Endothelial cell of umbilical vein (primary cell): Measurements from ENCODE around the gene RBBP4. TPM values are rescaled to one million over a fixed set of nuclear protein-coding genes. Genes with fewer than 3 reads are reported as not detected.

Source experiments
- BruUV-seq: library from RNA; stranded (reverse); fragments of 400-500 nt; replicated peaks from 2 replicates; lab custom pipeline; 2021; lab: Mats Ljungman, UMichigan
- CTCF ChIA-PET: fragments of 300-600, 350-600 bp; sonication (Branson Sonifier 250); formaldehyde crosslinking; loops from one replicate; lab custom pipeline; 2021; ENCODE audit warnings: antibody characterized with exemption, inconsistent platforms; lab: Charles Lee
- POLR2A ChIA-PET: fragments of 300-600, 350-600 bp; sonication (Branson Sonifier 250); formaldehyde crosslinking; loops from one replicate; lab custom pipeline; 2021; ENCODE audit warnings: antibody characterized with exemption, inconsistent platforms; lab: Charles Lee
- DNase-seq: peaks from one replicate; pipeline ENCODE4 v3.0.0-alpha.2; 2011; ENCODE audit warnings: low read depth, low spot score
- FAIRE-seq: peaks from 2 replicates; lab custom pipeline; 2011; peaks lifted over from hg19 to GRCh38; lab: Jason Lieb, UNC
- H2AFZ ChIP-seq: 2 replicates; pipeline ENCODE4 v1.6.0; 2012; ENCODE audit warnings: low read depth, low read length, control low read depth, inconsistent platforms
- H3K27ac ChIP-seq: 2 replicates; pipeline ENCODE4 v1.5.1; 2011; ENCODE audit warnings: low read depth, mild to moderate bottlenecking, control low read depth, low read length, moderate library complexity; ENCODE audit not compliant: insufficient read depth
- H3K27me3 ChIP-seq, 2 experiments: 2 replicates each; pipeline versions ENCODE4 v1.6.0 to v1.6.1; 2011; ENCODE audit warnings: low read length in 2 of 2, mixed read lengths in 1 of 2; ENCODE audit not compliant: control insufficient read depth in 2 of 2, insufficient read depth in 2 of 2
- H3K36me3 ChIP-seq, 2 experiments: 2 replicates in 1 of 2; 3 replicates in 1 of 2; pipeline ENCODE4 v1.5.1; 2011; ENCODE audit warnings: low read length in 2 of 2, mild to moderate bottlenecking in 1 of 2, moderate library complexity in 1 of 2; ENCODE audit not compliant: control insufficient read depth in 2 of 2, insufficient read depth in 2 of 2; ENCODE audit errors: extremely low read depth in 1 of 2
- H3K4me1 ChIP-seq: 3 replicates; pipeline ENCODE4 v1.5.1; 2011; ENCODE audit warnings: mild to moderate bottlenecking, low read length; ENCODE audit not compliant: control insufficient read depth, insufficient read depth; ENCODE audit errors: extremely low read depth
- H3K4me2 ChIP-seq: 2 replicates; pipeline ENCODE4 v1.6.1; 2011; ENCODE audit warnings: low read length, control low read depth, mixed read lengths; ENCODE audit not compliant: insufficient read depth
- H3K4me3 ChIP-seq, 3 experiments: fragments of 200-600 bp in 1 of 3; sonication (generic), shearing (Covaris generic) in 1 of 3; replicated peaks in 1 of 3; 2 replicates each; pipeline ENCODE4 v1.5.1; 2011 to 2016; ENCODE audit warnings: control low read depth in 3 of 3, low read length in 3 of 3, mild to moderate bottlenecking in 2 of 3, inconsistent platforms in 1 of 3, low read depth in 1 of 3, moderate library complexity in 1 of 3; ENCODE audit not compliant: insufficient read depth in 1 of 3
- H3K79me2 ChIP-seq: 2 replicates; pipeline ENCODE4 v1.6.0; 2012; ENCODE audit warnings: low read length, inconsistent platforms; ENCODE audit not compliant: control insufficient read depth, insufficient read depth
- H3K9ac ChIP-seq: replicated peaks from 2 replicates; pipeline ENCODE3; 2011; ENCODE audit warnings: low read length, control low read depth; ENCODE audit not compliant: insufficient read depth; ENCODE audit errors: extremely low read depth
- H3K9me1 ChIP-seq: replicated peaks from 3 replicates; pipeline ENCODE4 v1.6.0; 2011; ENCODE audit warnings: mild to moderate bottlenecking, low read length; ENCODE audit not compliant: control insufficient read depth, insufficient read depth; ENCODE audit errors: extremely low read depth
- H3K9me3 ChIP-seq: replicated peaks from 2 replicates; pipeline ENCODE4 v1.5.1; 2012; ENCODE audit warnings: low read length, inconsistent platforms; ENCODE audit not compliant: control insufficient read depth, insufficient read depth
- H4K20me1 ChIP-seq: replicated peaks from 2 replicates; pipeline ENCODE3; 2011; ENCODE audit warnings: mild to moderate bottlenecking, low read length; ENCODE audit not compliant: control insufficient read depth, insufficient read depth; ENCODE audit errors: extremely low read depth
- CTCF ChIP-seq, 2 donors: IDR thresholded peaks; 1 replicate in 1 of 2; 2 replicates in 1 of 2; pipeline ENCODE4 v1.5.1; 2011; ENCODE audit warnings: low read length in 2 of 2, mild to moderate bottlenecking in 2 of 2, moderate library complexity in 2 of 2, control low read depth in 1 of 2, inconsistent platforms in 1 of 2, low read depth in 1 of 2; ENCODE audit not compliant: insufficient read depth in 1 of 2; ENCODE audit errors: extremely low read depth in 1 of 2
- EZH2 ChIP-seq: IDR thresholded peaks from 2 replicates; pipeline ENCODE4 v1.6.1; 2012; ENCODE audit warnings: borderline replicate concordance, low read depth, mild to moderate bottlenecking, moderate library complexity, low read length, inconsistent platforms; ENCODE audit not compliant: severe bottlenecking
- FOS ChIP-seq: IDR thresholded peaks from 2 replicates; pipeline ENCODE4 v1.6.1; 2011; ENCODE audit warnings: mild to moderate bottlenecking, low read length, moderate library complexity, borderline replicate concordance; ENCODE audit not compliant: insufficient read depth
- GATA2 ChIP-seq: IDR thresholded peaks from 2 replicates; pipeline ENCODE4 v1.7.0; 2011; ENCODE audit warnings: low read depth, mild to moderate bottlenecking, moderate library complexity, mixed read lengths, low read length; ENCODE audit not compliant: insufficient read length, insufficient read depth
- JUN ChIP-seq: IDR thresholded peaks from 2 replicates; pipeline ENCODE4 v1.6.1; 2011; ENCODE audit warnings: borderline replicate concordance, low read depth; ENCODE audit not compliant: insufficient read length, insufficient read depth
- MAX ChIP-seq: IDR thresholded peaks from 2 replicates; pipeline ENCODE4 v1.6.1; 2011; ENCODE audit not compliant: insufficient read depth, insufficient read length
- MYC ChIP-seq: IDR thresholded peaks from one replicate; pipeline ENCODE4 v1.6.1; 2011; ENCODE audit warnings: mild to moderate bottlenecking, low read depth, low read length
- POLR2A ChIP-seq: IDR thresholded peaks from 2 replicates; pipeline ENCODE4 v1.6.1; 2012; ENCODE audit warnings: low read depth, mild to moderate bottlenecking, control low read depth, low read length
- POLR2AphosphoS5 ChIP-seq: IDR thresholded peaks from 2 replicates; pipeline ENCODE4 v1.6.1; 2012; ENCODE audit warnings: low read depth, mild to moderate bottlenecking, control low read depth, low read length, moderate library complexity; ENCODE audit not compliant: insufficient read depth
- dilution Hi-C: fragments of 300-500 bp; cut with MboI; formaldehyde crosslinking; loops from one replicate; pipeline ENCODE4 v1.15.0; 2019; ENCODE audit warnings: low sequenced_read_pairs; ENCODE audit not compliant: extremely low pct_ligation_motif_present
- intact Hi-C: fragments of 100-400 bp; cut with micrococcal nuclease; formaldehyde crosslinking; loops from one replicate; pipeline ENCODE4 v1.10.0; 2022
- polyA plus RNA-seq, 4 experiments: library from polyadenylated mRNA; depleted of rRNA in 3 of 4; stranded (reverse) in 3 of 4; unstranded in 1 of 4; fragments of >200 nt; gene quantifications; 2 replicates each; pipeline versions ENCODE4 v1.2.1 to v1.2.3, GENCODE V29; 2011 to 2012; ENCODE audit warnings: missing spikeins in 1 of 4
- small RNA-seq: library from RNA; depleted of rRNA; stranded (forward); fragments of <200 nt; gene quantifications from one replicate; pipeline ENCODE3, GENCODE V24; 2012; ENCODE audit warnings: low replicate concordance, low read depth; ENCODE audit not compliant: insufficient read depth, insufficient read length
- total RNA-seq: library from RNA; stranded (reverse); gene quantifications from 2 replicates; pipeline ENCODE4 v1.2.3, GENCODE V29; 2021

The RBBP4 gene
- total and polyA plus RNA-seq, 2 donors (not counting 3 experiments of a cell fraction or from before 2014, with no cell fraction given) = 84.9 to 241 TPM

GRCh38 chr1:32733582-32734321 is 82.7 kb downstream of the RBBP4 start:
- no peak for FAIRE-seq
- no peaks in the 10 kb centered on the region for H3K9me3 ChIP-seq
- H3K79me2 ChIP-seq = no peaks in the 10 kb centered on the region
- H3K9ac ChIP-seq = no peak overlapping the region
- BruUV-seq = no TSS peak
- dilution Hi-C loops (no loop called here), intact Hi-C loops (no loop called here)
- H3K27ac ChIP-seq = no peak overlapping the region
- H3K4me1 ChIP-seq = no peaks in the 10 kb centered on the region
- TF ChIP-seq POLR2AphosphoS5 (no peak), JUN (no peak), CTCF (IDR thresholded peaks at IDR 0.05; ENCODE audit: extremely low read depth in 1 of 2, insufficient read depth in 1 of 2, low read depth in 1 of 2, low read length in 2 of 2) (no peak), MYC (no peak), POLR2A (no peak), EZH2 (no peak), MAX (no peak), FOS (no peak), GATA2 (no peak)
- no peaks in the 10 kb centered on the region for H3K9me1 ChIP-seq
- ChIA-PET CTCF (interaction anchor here (0.7 to 4.2 kb wide), 5 partner anchors 9 to 94 kb away, joined by 3 to 19 read pairs (median 4); no protein-coding TSS in a partner anchor), POLR2A (interaction anchor here (0.6 kb wide), 1 partner anchor 334 kb away, joined by 5 read pairs; no protein-coding TSS in a partner anchor)
- no peaks in the 10 kb centered on the region for H3K36me3 ChIP-seq
- H4K20me1 ChIP-seq = no peaks in the 10 kb centered on the region
- no peak for DNase-seq
- no peak overlapping the region for H3K4me2 ChIP-seq
- no peak overlapping the region for H3K4me3 ChIP-seq
- peaks cover 0 to 2% of the 10 kb centered on the region in 2 experiments for H3K27me3 ChIP-seq
- H2AFZ ChIP-seq = no peak overlapping the region

Small RNA genes lying within 50 kb of the gene (small RNA-seq; reads per million reads assigned to genes)
- gene RF00019 = not detected

Other genes with a start within 250 kb of the RBBP4 start
- gene ZBTB8B, start 186.1 kb upstream of the RBBP4 start, total RNA-seq = 0.02 TPM in 1 of 2 replicates, not detected in the other
- gene ZBTB8B, start 186.1 kb upstream of the RBBP4 start, polyA plus RNA-seq = 0.01 TPM in 1 of 2 replicates, not detected in the other
- gene ZBTB8A, start 111.8 kb upstream of the RBBP4 start, total RNA-seq = 9.1 and 9.6 TPM in 2 replicates
- 2.9 and 3.1 TPM in 2 replicates for gene ZBTB8A, start 111.8 kb upstream of the RBBP4 start, polyA plus RNA-seq
- 38.0 and 41.9 TPM in 2 replicates for gene ZBTB8OS, start 658 bp upstream of the RBBP4 start, total RNA-seq
- 28.0 and 28.3 TPM in 2 replicates for gene ZBTB8OS, start 658 bp upstream of the RBBP4 start, polyA plus RNA-seq
- 6.5 and 9.4 TPM in 2 replicates for gene SYNC, start 51.6 kb downstream of the RBBP4 start, total RNA-seq
- 2.5 and 3.5 TPM in 2 replicates for gene SYNC, start 51.6 kb downstream of the RBBP4 start, polyA plus RNA-seq
- 130 and 144 TPM in 2 replicates for gene YARS1, start 166.2 kb downstream of the RBBP4 start, total RNA-seq
- 31.5 and 38.2 TPM in 2 replicates for gene YARS1, start 166.2 kb downstream of the RBBP4 start, polyA plus RNA-seq
- 36.9 and 38.6 TPM in 2 replicates for gene S100PBP, start 166.4 kb downstream of the RBBP4 start, total RNA-seq
- gene S100PBP, start 166.4 kb downstream of the RBBP4 start, polyA plus RNA-seq = 15.4 and 16.4 TPM in 2 replicates
- 0.64 TPM in 1 of 2 replicates, not detected in the other for gene FNDC5, start 219.7 kb downstream of the RBBP4 start, total RNA-seq
- 0.14 and 0.49 TPM in 2 replicates for gene FNDC5, start 219.7 kb downstream of the RBBP4 start, polyA plus RNA-seq
- gene HPCA, start 235.3 kb downstream of the RBBP4 start, total RNA-seq = not detected in 2 replicates
- not detected in 2 replicates for gene HPCA, start 235.3 kb downstream of the RBBP4 start, polyA plus RNA-seq